CD4-positive, alpha-beta T cell treated with Interleukin-6 at 100 ng/mL for 8 hours (primary cell): ENCODE measurements around the gene GNAT1.
"Not testable (repeated sequence)": the region's sequence is repeated elsewhere in the genome, so short reads cannot be mapped to it uniquely, and the experiment has no call there.

Source experiments
- DNase-seq: peaks from one replicate; pipeline ENCODE4 v3.0.0-alpha.2; 2020; ENCODE audit warnings: mixed read lengths, low spot score

The GNAT1 gene

DNA sequence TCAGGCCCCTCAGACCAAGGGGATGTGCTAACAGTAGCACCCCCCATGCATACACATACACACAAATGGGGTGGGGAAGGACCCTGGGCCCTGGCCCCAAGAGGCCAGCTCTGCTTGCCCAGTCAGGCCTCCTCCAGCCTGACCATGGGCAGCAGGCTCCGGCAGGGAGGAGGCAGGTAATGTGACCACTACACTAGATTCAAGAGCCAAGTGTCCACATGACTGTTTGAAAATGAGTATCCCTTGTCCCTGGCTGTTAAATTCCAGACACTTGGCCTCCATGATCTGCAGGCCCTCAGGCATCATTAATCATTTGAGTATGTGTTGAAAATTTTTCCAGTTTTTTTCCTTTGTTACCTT lies 30.7 kb downstream of the GNAT1 start:
- no peak for DNase-seq

DNA sequence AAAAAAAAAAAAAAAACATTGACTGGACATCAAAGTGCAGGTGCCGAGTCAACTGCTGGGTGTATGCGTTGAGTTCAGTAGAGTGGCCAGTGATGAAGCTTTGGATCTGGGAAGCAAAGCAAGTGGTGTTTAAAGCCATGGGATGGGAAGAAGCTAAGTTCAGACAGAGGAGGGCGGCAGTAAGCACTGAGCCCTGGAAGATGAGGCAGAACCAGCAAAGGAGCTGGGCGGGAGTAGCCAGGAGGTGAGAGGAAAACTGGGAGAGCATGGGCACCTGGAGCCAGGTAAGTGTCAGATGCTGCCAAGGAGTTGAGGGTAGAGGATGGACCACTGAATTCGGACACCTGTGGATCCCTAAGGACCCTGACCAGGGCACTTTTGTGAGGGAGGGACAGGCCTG lies 33.2 kb downstream of the GNAT1 start:
- no peak for DNase-seq

DNA sequence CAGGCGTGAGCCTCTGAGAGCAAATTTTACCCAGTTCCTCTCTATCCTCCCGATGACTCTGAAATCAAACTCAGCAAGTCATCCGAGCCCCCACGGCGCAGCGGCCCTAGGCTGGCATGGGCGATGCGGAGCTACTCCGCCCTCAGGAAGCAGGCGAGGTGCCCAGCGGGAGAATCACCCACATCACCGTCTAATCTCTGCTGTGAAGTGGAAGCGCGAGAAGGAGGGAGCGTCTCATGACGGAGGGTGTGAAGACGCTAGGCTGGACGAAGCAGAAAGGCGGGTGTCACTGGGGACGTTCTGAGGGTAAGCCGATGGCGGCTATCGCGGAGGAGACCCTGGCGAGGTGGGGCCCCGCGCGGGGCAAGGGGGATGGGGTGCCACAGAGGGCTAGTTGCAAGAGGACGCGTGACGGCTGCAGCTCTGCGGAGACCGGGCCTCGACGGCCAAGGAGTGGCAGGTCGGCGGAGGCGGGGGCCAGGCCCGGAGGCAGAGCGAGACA lies 35.5 kb downstream of the GNAT1 start:
- DNase-seq, result no peak

DNA sequence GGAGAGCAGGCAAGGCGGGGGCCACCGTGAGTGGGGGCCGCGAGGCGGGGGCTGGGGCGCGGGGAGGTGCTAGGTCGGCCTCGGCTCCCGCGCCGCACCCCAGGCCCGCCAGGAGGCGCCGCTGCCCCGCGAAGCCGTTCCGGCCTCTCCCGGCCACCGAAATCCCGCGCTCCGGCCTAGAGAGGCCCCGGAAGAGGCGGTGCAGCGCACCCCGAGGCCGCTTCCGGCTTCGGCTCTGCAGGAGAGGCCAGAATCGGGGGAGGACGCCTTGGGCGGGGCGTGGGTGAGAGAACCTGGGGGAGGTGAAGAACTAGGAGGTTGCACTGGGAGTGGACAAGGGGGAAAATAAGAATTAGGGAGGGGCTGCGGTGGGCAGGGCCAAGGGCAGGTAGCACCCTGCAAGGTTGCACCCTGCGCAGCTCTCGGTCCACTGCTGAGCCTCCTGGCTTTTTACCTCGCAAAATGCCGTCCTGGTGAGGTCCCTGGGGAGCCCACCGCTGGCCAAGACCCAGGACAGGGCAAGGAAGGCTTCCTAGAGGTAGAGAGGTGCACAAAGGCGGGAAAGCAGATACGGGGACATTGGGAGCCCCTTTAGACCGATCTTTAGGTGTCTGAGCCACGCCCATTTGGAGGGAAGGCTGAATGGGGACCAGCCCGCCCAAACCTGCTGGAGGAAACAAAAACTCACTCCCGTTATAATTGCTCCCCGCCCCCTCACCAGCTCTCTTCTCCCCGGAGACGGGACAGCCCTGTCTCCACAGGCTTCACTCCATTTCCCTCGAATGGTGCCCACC lies 36.2 kb downstream of the GNAT1 start:
- DNase-seq, result peak; percentile 92

DNA sequence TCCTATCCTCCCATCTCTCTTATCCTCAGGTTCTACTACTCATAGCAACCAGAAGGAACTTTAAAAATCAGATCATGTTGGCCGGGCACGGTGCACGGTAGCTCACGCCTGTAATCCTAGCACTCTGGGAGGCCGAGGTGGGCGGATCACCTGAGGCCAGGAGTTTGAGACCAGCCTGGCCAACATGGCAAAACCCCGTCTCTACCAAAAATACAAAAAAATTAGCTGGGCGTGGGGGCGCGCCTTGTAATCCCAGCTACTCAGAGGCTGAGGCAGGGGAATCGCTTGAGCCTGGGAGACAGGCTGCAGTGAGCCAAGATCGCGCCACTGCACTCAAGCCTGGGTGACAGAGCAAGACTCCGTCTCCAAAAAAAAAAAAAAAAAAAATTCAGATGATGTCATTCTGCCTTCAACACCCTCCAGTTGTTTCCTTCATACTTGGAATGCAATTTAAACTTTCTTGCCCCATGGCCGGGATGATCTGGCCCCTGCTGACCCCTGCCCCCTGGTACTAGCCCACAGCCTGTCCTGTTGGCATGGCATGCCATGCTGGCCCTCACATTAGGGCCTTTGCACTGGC lies 36.9 kb downstream of the GNAT1 start:
- DNase-seq, result not testable (repeated sequence)

DNA sequence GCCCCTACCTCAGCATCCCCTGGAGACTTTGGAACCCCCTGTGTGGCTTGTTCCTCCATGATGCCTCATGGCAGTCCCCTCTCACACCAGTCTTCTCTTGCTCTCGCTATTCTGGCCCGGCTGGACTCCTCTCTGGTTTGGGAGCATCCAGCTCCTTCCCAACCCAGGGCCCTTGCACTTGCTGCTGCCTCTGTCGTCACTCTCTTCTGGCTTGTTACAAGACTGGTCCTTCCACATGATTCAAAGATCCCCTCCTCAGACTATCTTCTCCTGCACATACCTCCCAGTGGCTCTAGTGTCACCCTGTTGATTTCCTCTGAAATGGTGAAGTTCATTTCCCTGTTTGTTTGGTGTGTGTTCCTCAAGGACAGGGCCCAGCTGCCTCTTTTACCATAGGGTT lies 38.1 kb downstream of the GNAT1 start:
- DNase-seq, result no peak

DNA sequence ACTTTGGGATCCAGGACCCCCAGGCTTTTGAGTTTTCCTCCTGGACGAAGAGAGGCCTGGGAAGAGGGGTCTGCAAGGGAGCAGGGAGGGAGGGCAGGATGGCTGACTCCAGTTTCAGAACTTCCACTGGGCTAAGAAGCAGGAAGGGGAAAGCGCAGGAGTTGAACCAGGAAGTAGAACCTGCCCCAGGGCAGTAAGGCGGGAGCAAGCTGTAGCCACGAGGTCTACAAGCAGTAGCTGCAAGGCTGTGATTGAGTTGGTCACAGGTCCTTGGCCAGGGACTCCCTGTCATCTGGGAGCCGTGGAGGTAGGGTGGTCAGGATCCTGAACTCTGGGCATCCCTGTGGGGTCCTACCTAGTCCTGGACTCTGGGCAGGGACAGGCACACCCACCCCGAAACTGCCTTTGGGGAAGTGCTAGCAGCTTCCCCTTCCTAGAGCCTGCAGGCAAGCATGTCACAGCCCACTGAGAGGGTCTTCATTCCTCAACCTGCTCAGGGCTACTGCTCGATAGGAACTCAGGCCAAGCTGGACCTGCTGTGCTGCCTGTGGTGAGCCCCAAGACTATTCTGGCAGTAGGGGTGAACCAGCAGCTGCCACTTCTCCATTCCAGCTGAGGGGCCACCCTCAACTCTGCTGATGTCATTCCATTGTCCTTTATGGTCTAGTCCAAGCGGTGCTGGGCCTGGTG lies 38.8 kb downstream of the GNAT1 start:
- no peak for DNase-seq

DNA sequence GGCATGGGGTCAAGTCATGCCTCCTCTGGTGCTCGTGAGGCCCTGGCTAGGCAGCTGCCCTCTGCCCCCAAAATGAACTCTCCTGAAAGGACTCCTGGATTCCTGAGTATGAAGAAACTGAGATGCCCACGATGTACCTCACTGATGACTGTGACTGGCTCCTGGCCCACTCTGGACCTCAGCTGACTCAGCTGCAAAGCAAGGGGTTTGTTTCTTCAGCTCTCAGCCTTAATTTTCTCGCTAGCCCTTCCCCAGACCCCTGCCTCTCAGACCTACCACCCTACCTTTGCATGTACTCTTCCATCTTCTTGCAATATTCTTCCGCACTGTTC lies 39.4 kb downstream of the GNAT1 start:
- no peak for DNase-seq

DNA sequence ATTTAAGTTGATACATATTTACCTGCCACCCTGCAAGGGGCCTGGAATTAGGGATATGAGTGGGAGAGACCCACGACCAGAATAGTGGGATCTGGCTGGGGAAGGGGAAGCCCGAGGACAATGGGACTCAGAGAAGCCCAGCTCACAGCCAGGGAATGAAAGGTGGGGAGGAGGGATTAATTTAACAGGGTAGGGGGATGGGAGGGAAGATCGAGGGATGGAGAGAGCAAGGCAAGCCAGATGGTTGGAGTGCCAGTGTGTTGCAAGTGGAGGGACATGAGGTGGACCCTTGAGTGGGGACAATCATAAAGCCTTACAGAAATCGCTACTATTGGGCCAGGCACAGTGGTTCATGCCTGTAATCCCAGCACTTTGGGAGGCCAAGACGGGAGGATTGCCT lies 40.2 kb downstream of the GNAT1 start:
- DNase-seq, result no peak

DNA sequence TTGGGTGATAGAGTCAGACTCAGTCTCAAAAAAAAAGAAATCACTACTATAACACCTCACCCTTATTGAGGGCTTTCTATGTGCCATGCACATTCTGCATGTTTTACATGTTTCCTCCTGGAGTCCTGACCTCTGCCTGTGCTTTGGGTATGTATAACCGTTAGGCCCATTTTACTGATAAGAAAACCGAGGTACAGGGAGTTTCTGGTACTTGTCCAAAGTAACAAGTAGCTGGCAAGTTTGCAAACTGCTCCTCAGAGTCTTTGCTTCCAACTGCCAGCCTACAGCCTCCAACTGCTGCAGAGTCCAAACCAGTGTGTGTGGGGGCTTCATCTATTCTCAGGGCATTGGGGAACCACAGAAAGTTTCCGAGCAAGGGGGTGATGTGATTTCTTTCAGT lies 40.9 kb downstream of the GNAT1 start:
- no peak for DNase-seq

DNA sequence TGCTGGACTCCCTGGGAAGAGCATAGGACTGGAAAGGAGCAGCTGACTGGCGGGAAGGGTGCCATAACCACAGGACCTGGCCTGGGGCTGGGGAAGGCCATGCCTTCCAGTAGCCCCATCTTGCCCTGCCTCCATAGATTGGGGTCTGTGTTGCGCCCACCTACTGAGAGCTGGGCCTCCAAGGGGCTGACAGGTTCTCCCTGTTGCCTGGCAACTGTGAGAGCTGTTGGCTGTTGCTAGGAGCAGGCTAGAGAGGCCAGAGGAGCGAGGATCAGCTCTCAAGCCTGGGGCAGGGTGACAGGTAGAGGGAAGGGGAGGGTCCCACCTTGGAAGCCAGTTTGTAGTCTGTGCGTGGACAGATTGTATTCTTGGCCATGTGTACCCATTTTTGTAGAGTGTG lies 41.8 kb downstream of the GNAT1 start:
- no peak for DNase-seq

DNA sequence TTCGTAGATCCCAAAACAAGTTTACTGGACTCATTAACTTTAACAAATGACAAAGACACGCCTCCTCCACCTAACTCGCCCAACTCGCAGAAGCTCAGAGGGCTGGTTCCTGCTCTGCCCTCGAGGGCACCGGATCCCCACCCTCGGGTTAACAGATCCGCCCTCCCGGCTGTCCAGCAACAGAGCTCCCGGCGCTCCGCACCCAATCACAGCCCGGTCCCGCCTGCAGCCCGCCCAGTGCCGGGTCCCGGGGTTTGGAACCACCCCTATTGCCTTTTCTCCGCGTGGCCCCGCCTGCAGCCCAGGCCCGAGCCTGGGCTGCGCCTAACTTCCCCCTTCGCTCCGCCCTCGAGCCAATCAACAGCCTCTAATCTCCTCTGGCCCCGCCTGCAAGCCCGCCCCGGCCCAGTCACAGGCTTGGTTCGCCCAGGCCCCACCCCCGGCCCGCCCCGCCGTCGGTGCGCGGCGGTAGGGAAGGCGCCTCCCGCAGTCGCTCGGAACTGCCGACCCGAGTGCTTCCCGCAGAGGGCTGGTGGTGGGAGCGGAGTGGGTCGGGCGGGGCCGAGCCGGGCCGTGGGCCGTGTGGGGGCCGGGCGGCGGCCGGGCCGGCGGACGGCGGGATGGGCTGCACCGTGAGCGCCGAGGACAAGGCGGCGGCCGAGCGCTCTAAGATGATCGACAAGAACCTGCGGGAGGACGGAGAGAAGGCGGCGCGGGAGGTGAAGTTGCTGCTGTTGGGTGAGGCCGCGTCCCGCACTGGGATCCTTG lies 44.5 kb downstream of the GNAT1 start, which contains the start of gene GNAI2:
Gene GNAI2, plus strand, starts transcription at position 489 of the 768 bp plus-strand sequence. Its CDS starts 132 bp downstream, at position 621.
- DNase-seq, result peak; percentile 99

DNA sequence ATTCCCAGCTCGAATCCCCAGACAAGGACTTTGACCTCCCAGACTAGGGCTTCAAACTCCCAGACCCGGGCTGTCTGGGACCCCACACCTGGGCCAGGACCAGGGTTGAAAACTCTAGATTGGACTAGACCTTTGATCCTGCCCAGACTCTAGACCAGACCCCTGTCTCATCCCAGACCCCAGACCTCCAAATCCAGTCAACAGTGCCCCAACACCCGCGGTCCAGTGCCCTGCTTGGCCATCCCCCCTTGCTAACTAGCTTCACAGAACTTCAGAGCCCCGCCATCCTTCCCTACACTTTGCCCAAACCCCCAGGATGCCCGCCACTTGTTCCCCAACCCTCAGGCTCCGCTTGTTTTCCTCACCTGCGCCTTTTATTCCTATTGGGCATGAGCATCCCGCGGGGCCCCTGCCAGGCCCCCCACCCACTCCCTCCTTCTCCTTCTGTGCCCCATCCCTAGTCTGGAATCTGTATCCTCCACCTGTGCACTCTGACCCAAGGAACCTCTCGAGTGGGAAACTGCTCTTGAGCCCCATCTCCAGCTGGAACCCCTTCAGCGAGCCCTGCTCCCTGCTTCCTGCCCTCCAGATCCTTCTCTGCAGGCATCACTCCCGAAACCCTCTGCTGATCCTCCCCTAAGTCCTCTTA lies 45.2 kb downstream of the GNAT1 start:
- no peak for DNase-seq

DNA sequence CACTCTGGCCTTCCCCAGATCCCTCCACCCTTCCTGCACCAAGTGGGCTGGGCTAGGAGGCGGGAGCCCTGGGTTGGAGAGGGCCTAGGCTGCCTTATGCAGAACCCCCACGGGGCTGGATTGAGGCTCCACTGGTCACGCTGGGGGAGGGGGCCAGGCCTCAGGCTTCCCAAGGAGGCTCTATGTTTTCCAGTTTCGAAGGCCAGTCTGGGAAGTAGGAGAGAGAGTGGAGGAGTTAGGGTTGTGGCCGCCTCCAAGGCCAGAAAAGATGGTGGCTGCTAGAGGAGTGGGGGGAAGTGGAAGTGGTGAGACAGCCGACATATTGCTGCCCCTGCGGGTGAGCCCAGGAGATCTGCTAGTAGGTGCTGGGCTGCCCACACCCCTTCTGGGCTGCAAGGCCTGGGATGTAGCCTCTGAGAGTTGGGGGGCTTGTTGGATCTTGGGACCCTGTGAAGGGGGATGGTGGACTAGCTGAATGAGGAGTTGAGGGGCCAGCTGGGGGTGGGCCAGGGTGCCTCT lies 45.8 kb downstream of the GNAT1 start:
- DNase-seq, result peak; percentile 34

DNA sequence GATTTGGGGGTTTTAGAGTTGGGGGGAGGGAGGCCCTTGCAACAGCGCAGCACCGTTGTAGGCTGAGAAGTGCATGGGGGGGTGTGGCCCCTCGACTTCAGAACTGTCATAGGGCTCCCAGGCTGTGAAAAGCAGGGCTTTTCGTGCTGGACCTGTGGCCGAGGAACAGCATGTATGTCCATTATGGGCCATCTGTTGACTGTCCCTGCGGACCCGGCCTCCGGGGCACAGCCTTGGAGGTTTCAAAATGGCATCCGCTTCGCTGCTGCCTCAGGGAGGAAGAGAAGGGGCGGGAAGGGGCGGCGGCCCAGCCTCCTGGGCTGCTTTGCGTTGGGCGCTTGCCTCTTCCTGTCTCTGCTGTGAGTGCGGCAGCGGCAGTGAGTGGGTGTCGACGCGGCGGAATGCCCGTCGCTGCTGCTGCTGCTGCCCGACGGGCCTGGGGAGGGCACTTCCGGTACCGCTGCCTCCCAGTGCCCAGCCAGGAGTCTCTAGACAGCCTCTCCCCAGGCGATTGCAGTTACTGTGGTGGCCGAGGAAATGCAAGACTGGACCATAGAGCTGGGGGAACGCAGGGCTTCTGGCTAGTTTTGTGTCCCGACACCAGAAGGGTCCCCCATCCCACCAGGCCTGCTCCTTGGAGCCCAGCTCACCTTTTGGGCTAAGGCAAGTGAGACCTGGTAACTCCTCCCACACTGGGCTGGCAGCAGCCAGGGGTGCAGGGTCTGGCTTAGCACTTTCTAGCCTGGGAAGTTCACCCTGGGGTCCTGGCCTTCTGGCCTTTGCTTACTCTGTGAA lies 46.5 kb downstream of the GNAT1 start:
- DNase-seq, result peak; percentile 88

DNA sequence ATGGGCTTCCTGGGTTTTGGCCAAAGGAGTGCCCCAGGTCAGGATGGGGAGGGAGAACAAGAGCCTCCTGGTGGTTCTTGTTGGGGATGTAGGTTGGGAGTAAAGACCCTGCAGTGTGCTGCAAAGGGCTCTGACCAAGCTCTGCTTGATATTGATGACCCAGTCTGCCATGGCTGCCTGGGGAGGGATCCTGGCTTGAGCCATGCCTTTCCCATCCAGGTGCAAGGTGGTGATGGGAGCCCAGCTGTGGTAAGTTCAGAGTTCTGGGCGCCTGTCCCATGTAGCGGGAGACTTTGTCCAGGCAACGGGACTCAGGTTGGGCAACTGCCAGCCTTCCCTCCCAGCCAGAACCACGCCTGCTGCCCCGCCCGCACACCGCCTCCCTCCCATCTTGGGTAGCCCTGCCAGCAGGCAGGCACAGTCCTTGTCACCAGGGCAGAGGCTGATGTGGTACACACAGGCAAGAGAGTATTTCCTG lies 47.2 kb downstream of the GNAT1 start:
- DNase-seq, result no peak

DNA sequence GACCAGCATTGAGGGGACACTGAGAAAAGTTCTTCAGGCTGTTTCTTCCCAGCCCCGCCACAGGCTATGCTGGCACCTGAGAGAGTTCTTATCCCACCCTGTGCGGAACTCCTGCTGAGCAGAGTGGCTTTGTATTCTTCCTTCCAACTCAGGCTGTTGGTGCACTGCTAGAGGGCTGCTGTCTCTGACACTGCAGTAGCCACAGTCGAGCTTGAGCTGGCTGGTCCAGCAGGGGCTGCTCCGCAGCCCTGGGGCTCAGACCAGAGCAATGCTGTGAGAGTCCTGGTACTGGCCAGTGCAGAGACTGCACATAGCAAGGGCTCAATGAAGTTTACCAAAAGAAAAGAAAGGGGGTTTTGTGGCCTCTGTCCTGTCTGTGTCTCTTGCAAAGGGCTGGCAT lies 48.2 kb downstream of the GNAT1 start:
- no peak for DNase-seq

DNA sequence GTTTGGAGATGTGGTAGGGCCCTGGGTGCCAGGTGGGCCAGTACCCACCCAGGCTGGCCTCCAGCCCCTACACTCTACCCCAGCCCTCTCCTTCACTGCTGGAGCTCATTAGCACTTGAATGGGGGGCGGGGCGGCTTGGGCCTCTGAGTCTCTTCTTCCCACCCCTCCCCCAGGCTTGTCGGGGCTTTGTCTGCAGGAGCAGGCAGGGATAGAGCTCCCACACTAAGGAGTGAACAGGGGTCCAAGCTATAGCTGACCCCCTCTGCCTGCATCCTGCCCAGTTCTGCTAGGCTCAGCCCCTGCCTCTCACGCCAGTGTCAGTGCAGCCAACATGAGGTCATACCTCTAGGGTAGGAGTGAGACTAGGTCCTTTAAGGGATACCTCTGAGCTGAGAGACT lies 49.8 kb downstream of the GNAT1 start:
- no peak for DNase-seq

DNA sequence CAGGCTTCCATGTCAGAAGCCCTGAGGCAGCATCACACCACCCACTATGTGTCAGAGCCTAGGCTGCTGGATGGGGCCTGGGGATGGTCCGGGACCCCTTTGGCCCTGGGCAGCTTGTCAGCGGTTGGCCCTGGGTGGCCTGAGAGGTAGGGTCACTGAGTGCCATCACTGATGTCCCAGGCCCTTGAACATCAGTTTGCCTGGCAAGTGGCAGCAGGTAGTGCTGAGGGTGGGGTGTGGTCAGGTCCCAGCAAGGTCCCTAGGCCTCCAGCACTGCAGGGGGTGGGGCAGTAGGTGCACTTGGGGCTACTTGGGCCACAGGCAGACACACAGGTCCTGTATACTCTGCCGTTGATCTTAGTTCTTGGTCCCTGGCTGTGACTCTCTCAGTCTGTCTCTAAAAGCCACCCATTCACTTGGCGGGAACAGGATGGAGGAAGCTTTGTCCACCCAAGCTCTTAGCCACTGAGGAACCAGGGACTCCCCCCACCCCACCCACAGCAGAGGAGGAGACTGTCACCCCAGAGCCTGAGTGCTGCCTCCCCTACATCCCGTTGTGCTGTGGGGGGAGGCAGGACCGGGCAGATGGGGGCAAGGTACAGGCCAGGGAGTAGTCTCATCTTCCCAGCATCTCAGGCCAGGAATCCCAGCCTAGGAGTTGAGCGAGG lies 50.4 kb downstream of the GNAT1 start:
- DNase-seq, result no peak

DNA sequence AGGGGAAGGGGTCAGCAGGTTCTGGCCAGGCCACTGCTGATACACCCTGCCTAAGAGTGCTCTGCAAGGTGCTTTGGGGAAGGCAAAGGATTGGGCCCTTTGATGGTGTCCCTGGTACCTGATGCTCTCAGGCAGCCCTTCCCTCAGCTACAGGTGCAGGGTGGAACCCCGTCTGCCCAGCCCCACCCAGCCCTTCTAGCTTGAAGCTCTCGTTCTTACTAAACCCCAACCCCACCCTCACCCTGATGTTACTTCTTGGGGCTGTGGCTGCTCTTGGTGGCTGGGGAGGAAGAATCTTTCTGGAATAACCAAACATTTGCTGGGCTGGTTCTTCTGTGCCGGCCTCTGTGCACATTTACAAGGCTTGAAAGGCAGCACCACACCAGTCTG lies 51.0 kb downstream of the GNAT1 start:
- no peak for DNase-seq
